Measurements from ENCODE around the gene EPB41L4B.

DNA sequence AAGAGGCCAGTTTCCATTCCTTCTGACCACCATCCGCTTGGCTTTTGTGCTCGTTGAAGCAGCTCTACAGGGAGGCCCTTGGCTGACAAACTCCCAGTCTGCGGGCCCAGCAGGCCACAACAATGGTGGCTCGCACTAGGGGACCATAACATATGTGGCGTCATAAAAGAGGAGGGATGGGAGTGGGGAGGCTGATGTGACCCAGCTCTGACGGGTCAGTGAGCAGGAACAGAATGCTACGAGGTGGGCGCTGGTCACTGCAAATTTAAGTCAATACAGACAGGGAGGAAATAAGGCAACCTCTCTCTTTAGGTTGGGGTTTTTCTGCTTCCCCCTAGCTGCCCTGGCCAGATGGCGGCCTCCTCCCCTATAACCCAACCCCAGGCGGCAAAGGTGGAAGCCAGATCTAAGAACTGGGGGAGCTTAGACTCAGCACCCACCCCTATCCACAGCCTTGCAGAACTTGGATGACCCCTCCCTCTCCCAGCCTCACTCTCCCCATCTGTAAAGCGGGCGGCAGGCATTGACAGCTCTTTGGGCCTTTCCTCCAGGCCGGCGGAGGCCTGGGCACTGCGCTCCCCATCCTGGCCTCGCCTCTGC lies 154.6 kb downstream of the EPB41L4B start:
- TF ChIP-seq, protein P1, sequence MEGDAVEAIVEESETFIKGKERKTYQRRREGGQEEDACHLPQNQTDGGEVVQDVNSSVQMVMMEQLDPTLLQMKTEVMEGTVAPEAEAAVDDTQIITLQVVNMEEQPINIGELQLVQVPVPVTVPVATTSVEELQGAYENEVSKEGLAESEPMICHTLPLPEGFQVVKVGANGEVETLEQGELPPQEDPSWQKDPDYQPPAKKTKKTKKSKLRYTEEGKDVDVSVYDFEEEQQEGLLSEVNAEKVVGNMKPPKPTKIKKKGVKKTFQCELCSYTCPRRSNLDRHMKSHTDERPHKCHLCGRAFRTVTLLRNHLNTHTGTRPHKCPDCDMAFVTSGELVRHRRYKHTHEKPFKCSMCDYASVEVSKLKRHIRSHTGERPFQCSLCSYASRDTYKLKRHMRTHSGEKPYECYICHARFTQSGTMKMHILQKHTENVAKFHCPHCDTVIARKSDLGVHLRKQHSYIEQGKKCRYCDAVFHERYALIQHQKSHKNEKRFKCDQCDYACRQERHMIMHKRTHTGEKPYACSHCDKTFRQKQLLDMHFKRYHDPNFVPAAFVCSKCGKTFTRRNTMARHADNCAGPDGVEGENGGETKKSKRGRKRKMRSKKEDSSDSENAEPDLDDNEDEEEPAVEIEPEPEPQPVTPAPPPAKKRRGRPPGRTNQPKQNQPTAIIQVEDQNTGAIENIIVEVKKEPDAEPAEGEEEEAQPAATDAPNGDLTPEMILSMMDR (IDR thresholded peaks at IDR 0.05) = no peak
- TF ChIP-seq POLR2A (IDR thresholded peaks at IDR 0.05) = no peak

Measured in body of pancreas (tissue), 4 donors.